C1 segment of cervical spinal cord (tissue), 14 donors: Measurements from ENCODE around the gene SVIL.
"Not testable (repeated sequence)": the region's sequence is repeated elsewhere in the genome, so short reads cannot be mapped to it uniquely, and the experiment has no call there.

Source experiments
- DNase-seq, 14 donors: peaks; one replicate each; lab custom pipeline; 2025; lab: John Stamatoyannopoulos, UW

SVIL gene

DNA sequence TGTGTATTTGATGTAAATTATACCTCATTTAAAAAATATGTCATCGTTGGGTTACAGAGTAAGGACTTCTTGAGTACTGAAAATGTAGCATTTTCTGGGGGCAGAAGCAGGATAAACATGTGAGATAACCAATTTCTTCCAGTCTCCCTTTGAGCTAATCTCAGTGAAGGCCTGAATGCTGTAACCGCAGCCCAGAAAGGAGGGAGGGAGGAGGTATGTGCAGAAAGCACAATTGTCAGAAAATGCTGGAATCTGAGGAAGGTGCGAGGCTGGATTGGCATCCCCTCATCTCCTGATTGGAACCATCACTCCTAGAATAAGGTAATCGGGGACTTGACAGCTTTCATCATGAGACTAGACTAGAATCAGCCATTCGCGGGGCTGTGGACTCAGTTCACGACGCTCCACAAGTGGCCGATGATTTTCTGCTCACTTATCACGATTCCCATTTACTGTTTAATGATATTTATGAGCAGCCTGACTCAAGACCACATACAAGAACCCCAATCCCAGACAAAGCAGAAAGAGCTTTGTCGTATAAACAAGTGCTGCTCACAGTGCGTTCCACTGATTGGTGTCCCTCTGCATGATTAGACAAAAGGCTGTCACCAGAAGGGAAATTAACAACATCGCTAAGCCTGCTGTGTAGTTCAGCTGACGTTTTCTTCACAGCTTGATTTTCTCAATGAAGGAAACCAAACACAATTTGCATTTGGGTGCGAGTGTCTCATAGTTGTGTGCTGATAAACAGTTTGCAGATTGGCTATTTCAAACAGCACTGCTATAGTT, 93.2 kb downstream of the SVIL start:
- DNase-seq = peak in 1 of 14 donors; percentile 4

DNA sequence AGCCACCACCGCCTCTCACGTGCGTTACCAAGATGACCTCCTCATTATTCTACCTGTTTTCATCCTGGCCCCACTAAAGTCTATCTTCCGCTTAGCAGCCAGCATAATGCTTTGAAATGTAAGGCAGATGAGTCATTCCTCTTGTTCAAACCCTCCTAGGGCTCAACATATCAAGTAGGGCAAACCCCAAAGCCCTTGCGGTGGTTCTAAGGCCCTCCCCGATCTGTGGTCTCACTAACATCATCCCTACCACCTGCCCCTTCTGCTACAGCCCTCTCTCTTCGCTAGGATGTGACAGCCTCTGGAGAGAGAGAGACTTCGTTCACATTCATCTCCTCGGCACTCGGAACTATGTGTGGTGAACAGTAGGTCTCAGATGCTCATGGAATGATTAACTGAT, 94.8 kb downstream of the SVIL start:
- no peak for DNase-seq

- no peak for DNase-seq
Measured at GRCh38 chr10:29539412-29539811, 95.4 kb downstream of the SVIL start.

DNA sequence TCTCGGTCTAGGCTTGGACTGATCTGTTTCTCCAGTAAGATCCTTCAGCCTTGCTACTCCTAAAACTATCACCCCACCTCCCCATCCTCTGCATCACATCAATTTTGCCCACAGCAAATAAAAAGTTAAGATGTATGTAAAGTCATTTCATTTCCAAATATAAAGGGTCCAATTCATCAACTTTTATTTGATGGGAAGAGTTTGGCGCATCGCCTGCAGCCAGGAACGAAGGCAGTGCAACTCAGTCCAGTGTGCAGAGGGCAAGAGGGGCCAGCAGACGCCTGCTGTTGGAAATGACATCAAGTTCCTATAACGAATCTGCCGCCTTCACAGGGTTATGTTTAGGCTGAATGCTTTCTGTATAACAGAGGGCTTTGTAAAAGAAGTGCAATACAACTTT, 97.0 kb downstream of the SVIL start:
- DNase-seq = no peak

DNA sequence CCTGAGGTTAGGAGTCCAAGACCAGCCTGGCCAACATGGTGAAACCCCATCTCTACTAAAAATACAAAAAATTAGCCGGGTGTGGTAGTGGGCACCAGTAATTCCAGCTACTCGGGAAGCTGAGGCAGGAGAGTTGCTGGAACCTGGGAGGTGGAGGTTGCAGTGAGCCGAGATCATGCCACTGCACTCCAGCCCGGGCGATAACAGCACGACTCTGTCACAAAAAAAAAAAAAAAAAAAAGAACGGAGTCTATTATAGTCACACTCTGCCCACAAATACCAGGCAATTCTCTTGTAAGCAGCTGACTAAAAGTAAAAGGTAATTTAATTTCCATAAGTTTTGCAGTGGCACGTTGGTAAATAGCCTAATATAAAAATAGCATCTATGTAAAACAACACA, 98.1 kb downstream of the SVIL start:
- not testable (repeated sequence) for DNase-seq

- DNase-seq = peak in 1 of 14 donors; percentile 23
Measured at GRCh38 chr10:29535778-29536453, 98.9 kb downstream of the SVIL start.

- peak in 11 of 14 donors; percentile 14 to 72 (median 58) for DNase-seq
Measured at GRCh38 chr10:29535012-29535777, 99.6 kb downstream of the SVIL start.

- DNase-seq = no peak
Measured at GRCh38 chr10:29534590-29534989, 100.2 kb downstream of the SVIL start.

GRCh38 chr10:29533696-29534285, 101.0 kb downstream of the SVIL start:
- no peak for DNase-seq

DNA sequence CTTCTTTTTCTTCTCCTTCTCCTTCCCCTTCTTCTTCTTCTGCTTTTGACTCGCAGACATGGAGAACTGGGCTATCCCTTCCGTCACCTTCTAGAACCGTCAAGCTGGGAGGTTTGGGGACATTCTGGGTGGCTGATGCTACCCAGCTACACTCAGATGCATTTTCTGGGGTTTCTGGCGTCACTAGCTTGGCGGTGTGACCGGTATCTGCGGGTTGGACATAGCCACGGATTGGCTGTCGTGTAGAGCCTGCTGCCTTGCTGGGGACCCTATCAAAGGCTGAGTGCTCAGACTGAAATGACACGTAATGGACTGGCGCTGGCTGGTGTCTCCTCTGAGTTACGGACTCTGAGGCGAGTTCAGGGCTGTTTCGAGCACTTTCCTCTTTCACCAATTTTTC, 101.7 kb downstream of the SVIL start:
- DNase-seq = no peak

DNA sequence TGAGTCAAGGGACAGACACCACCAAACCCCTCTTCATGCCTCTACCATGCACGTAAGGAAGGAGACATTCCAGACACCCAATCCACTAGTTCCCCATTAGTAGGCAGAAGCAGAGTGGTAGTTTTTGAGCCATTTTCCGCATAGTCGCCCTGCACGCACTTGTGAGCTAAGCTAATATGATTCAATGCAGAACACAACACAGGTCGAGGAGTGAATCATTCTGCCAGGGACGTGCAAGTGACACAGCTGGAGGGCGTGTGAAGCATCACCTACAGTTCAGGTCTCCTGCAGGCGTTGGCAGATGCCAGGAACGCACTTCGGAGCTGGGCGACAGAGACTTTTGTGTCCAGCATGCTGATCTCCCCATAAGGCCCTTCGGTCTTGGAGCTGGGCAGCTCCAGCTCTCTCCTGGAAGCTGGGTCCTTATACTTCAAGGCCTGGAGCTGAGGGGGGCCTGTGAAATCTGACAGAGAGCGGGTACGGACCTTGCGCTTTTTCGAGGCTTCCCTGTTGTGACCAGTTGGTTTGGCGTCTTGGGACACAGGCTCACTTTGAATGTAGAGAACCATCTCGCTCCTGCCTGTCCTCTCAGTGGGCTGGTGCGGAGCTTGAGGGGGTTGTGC, 102.4 kb downstream of the SVIL start:
- DNase-seq = no peak

DNA sequence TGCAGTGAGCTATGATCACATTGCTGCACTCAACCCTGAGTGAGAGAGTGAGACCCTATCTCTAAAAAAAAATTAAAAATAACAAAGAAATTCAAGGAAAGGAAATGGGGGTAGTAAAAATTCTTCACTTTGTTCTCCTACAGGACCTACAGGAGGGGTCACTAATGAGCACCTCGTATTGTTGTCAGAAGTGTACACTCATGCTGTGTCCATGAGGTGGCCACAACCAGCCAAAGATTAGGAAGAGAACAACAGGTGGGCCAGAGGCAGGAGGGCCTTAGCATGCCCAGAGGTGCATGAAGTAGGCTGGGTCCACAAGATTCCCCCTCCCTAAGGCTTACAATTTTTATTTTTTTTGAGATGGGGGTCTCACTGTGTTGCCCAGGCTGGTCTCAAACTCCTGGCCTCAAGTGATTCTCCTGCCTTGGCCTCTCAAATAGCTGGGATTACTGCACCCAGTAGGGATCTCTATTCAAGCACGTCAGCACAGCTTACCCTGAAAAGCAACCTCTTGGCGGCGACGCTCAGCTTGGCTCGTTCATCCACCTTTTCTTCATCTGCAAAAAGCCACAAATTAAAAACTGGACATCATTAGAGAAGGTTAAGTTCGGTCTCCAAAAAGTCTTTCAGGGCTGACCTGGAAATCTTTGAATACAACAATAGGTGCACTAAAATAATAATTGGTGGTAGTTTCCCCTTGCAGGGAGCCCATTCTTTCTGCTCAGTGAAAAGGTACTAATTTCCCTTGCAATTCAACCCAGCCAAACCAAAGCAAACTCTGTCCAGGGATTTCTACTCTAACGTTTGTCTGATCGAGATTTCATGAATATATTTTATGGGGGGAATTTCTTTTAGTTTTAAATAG, 104.4 kb downstream of the SVIL start:
- no peak for DNase-seq

DNA sequence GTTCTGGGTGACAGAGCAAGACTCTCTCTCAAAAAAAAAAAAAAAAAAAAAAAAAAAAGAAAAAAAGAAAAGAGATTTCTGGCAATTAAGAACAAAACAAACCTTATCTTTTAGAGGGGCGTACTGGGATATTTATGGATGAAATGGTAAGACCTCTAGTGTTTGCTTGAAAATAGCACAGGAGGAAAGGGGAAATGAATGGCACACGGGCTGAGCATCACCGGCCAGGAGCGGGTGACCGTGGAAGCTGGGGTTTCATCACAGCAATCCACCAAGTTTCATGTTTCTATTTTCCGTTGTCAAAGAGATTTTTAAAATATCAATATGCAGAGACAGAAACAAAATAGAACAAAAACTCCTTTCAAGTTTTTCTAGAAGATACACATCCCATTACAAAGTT, 105.6 kb downstream of the SVIL start:
- DNase-seq = no peak

GRCh38 chr10:29525762-29526161, 109.0 kb downstream of the SVIL start:
- DNase-seq = no peak

DNA sequence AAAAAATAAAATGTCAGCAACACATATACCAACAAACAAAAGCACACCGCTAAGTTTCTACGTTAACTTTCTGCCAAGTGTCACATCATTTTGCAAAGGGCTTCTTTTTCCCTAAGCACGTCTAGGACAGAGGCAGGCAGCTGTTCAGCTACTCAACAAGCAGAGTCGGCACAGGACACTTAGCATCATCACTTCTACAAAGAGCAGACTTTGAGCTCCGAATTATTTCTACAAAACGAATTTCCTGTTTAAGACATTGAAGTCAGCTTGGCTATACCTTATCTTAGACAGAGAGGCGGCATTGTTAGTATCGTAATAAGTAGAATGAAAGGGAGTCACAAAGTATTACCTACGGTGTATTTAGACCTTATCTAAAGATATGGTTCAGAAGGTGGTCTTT, 110.1 kb downstream of the SVIL start:
- no peak for DNase-seq

DNA sequence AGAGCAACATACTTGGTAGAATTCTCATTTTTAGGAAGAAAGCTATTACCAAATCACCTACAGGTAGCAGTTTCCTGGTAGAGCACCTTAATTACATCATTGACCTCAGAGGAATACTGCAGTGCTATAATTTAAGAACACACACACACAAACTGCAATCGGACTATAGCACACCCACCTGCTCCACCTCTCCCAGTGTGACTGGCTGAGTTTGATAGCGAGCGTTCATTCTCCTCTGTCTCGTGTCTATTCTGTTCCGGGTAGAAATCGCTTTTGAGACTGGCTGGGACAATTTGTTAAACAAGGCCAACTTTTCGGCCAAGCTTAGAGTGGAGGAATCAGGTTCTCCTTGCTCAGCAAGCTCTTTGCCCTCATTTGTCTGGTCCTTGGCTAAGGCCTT, 110.5 kb downstream of the SVIL start:
- DNase-seq = no peak

DNA sequence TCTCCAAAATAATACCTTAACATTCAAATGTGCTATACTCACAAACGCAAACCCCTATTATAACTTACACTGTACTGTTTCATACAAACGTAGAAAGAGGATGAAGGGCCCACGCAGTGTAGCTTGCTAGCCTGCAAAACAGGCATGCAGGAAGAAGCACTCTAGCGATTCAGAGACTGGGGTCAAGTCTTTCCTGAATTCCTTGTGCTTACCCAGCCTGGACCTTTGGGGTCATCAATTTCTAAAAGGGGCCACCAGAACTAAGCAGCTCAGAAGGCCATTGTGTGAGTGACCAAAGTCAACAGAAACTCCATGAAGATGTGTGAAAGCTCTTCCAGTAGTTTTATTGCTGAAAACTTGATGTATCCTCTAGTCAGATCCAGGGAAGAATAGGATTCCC, 111.9 kb downstream of the SVIL start:
- DNase-seq = no peak

DNA sequence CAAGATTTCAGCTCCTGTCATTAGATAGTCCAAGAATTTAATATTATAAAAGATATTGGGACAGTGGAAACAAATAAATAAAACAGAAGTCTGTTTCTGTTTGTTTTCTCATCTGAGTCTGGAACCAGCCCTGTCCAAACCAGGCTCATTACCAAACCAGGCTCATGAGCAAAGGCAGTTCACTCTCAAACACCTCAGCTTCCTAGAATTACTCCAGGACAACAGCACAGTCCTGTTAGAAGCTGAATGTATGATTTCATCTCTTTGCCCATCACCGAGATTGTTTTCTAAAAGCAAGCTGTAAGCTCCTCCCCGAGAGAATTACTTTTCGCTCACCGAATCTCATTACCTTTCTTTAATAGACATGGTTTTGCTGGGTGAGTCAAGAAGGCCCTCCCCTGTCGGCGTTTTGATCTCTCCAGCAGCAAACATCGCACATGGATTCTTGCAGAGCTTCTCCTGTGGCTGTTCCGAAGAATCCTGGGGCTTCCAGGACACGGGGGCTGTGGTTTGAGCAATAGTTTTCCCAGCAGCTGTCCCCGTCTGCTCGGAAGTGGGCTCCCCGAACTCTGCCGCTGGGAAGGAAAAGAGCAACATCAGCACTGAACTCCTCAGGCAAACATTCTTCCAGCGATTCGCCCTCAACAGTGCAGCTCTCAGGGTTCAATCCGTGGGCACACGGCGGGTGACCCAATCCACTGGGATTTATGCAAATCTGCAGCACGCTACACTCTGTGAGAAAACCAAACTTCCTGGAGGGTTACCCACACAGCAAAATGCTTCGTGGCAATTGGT, 112.5 kb downstream of the SVIL start:
- peak in 1 of 14 donors; percentile 7 for DNase-seq

- DNase-seq = no peak
Measured at GRCh38 chr10:29519659-29520058, 115.1 kb downstream of the SVIL start.
